Peyer's patch (tissue), 4 donors: ENCODE results near the gene IL22RA1.

Experiments used
- CTCF ChIP-seq, 6 experiments: fragments of 450-650 bp in 4 of 6; fragments of 200-600 bp in 2 of 6; sonication (generic) in 1 of 6; IDR thresholded peaks; one replicate each; pipeline ENCODE4 v1.5.1; 2017 to 2019; ENCODE audit warnings: antibody characterized with exemption in 6 of 6, mild to moderate bottlenecking in 3 of 6, moderate library complexity in 1 of 6
- POLR2A ChIP-seq, 2 donors: fragments of 450-650 bp; IDR thresholded peaks; one replicate each; pipeline ENCODE4 v1.5.1; 2017; ENCODE audit warnings: antibody characterized with exemption in 2 of 2, mild to moderate bottlenecking in 2 of 2, moderate library complexity in 2 of 2

GRCh38 chr1:24162201-24162600, 19.3 kb upstream of the IL22RA1 start:
- TF ChIP-seq CTCF (IDR thresholded peaks at IDR 0.05) (no peak), POLR2A (IDR thresholded peaks at IDR 0.05) (no peak)
